ENCODE data around the gene ACSL1.

The ACSL1 gene

DNA sequence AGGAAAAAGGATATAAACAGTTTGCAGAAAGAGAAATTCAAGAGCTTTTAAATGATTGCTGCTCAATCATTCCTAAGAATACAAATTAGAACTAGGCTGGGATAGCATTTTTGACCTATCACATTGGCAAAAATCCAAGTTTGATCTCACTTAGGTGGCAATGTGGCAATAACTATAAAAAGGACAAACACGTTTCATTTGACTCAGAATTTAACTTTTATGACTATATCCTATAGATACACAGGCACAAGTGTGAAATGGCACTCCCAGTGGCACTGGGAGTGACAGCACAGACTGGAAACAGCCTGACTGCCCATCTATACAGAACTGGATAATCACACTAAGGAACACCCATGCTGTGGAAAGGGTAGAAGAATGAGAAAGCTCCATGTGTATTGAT is 103.0 kb downstream of the ACSL1 start:
- DNase-seq (ENCODE audit: low read depth in 2 of 2): no peak

DNA sequence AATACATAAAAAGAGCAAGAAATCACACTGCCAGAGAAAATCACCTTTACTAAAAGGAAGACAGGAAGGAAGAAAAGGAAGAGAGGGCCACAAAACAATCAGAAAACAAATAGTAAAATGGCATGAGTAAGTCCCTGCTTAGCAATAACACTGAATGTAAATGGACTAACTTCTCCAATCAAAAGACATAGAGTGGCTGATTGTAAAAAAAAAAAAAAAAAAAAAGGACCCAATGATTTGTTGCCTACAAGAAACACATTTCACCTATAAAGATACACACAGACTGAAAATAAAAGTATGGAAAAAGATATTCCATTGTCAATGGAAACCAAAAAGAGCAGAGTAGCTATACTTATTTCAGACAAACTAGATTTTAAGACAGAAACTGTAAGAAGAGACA is 104.5 kb downstream of the ACSL1 start:
- DNase-seq (ENCODE audit: low read depth in 2 of 2): no peak

DNA sequence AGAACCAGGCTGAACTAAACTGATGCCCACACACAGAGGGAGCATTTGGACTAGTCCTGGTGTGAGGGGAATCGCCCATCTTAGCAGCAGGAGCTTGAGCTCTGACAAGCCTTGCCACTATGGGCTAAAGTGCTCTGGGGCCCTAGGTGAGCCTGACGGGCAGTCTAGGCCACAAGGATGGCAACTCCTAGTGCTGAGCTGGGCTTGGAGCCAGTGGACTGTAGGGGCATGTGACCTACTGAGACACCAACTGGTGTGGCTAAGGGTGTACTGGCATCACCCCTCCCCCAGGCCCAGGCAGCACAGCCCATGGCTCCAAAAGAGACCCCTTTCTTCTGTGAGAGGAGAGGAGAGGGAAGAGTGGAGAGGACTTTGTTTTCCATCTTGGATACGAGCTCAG is 106.4 kb downstream of the ACSL1 start:
- DNase-seq (ENCODE audit: low read depth in 2 of 2): no peak

DNA sequence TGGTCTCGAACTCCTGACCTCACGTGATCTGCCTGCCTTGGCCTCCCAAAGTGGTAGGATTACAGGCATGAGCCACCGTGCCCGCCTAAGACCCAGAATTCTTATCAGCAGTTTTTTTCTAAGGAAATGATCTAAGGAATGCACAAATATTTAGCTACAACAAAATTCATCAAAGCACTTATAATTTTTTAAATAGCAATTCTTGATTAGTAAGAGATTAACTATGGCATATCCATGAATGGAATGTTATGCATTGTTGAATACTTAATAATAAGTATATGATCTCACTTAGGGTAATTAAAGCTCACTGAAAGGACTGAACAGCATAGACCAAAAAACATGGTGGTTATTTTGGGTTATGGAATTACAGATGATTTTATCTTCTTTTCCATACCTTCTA is 110.2 kb downstream of the ACSL1 start:
- DNase-seq (ENCODE audit: low read depth in 2 of 2): no peak

DNA sequence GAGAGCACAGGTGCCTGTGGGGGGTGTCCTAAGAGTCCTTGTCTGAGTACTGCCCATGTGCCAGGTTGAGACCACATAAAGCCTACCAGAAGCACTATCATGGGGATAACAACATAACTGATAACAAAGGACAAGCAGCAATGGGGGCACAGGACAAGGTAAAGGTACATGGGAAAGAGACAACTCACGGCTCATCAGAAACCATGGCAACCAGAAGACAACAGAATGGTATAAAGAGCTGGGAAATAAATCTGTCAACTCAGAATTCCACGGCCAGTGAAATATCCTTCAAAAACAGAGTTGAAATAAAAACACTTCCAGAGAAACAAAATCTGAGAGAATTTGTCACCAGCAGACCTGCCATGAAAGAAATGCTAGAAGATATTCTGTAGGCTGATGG is 111.9 kb downstream of the ACSL1 start:
- DNase-seq (ENCODE audit: low read depth in 2 of 2): no peak

DNA sequence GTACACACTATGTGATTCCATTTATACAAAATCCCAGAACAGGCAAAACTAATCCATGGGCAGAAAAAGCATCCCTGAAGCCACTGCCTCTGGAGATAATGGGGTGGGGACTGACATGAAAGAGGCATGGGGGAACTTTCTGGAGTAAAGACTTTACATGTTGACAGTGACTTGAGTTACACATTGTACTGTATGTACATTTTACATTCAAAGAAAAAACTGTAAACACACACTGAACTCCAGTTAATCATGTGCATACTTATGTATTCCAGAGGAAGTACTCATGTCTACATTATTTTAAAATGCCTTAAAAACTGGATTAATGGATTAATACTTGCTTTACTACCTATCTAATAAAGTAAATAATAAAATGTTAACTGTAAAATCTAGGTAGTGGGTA is 113.4 kb downstream of the ACSL1 start:
- DNase-seq (ENCODE audit: low read depth in 2 of 2): no peak

DNA sequence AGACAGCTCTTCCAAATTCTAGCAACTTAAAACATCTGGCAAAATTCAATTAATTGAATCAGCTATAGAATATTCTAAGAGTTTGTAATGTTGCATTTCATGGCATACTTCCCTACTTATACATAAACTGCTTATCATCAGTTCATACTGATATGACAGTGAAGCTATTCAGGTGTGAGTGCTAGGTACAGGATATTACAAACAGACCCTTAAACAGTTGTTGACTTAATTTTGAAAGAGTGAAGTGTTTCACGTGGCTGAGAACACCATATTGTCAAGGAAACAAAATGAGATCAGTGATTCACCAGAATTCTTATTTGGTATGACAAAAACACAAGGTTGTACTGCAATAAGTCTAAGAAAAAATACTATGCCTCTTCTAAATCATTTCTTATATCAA is 119.3 kb downstream of the ACSL1 start:
- no peak for DNase-seq (ENCODE audit: low read depth in 2 of 2)

DNA sequence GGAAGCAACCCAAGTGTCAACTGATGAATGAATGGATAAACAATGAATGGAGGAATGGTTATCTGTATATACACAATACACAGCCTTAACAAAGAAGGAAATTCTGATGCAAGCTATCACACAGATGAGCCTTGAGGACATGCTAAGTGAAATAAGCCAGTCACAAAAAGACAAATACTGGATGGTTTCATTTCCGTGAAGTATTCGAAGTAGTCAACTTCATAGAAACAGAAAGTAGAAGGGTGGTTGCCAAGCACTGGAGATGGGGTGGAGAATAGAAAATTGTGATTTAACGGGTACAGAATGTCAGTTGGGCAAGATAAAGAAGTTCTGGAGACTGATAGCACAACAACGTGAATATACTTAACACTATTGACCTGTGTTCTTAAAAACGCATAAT is 120.1 kb downstream of the ACSL1 start:
- no peak for DNase-seq (ENCODE audit: low read depth in 2 of 2)
